Heart left ventricle (tissue), 16 donors: Measurements from ENCODE around the gene BGN. TPM values are rescaled to one million over a fixed set of nuclear protein-coding genes. Genes with fewer than 3 reads are reported as not detected.

ENCODE experiments used
- ATAC-seq, 4 donors: fragments of 200-7000 bp; cut with Tn5 transposase; one replicate each; pipeline ENCODE4 v1.9.1; 2020 to 2022; ENCODE audit warnings: moderate library complexity in 4 of 4, mild to moderate bottlenecking in 3 of 4, moderate number of reproducible peaks in 1 of 4
- DNase-seq, 5 donors: peaks; one replicate each; pipeline ENCODE4 v3.0.0-alpha.2; 2020
- H3K27ac ChIP-seq, 12 donors: fragments of 200-600 bp; sonication (generic) in 4 of 12; one replicate each; pipeline versions ENCODE4 v1.5.0 to v1.8.0; 2016 to 2022; ENCODE audit warnings: mild to moderate bottlenecking in 2 of 12
- H3K27me3 ChIP-seq, 9 donors: fragments of 200-600 bp; sonication (generic) in 2 of 9; one replicate each; pipeline versions ENCODE4 v1.5.1 to v1.8.0; 2016 to 2022; ENCODE audit warnings: mild to moderate bottlenecking in 3 of 9
- H3K36me3 ChIP-seq, 9 donors: fragments of 200-600 bp; sonication (generic) in 2 of 9; one replicate each; pipeline versions ENCODE4 v1.5.0 to v1.8.0; 2018 to 2022; ENCODE audit warnings: mild to moderate bottlenecking in 2 of 9
- H3K4me1 ChIP-seq, 12 donors: fragments of 200-600 bp; sonication (generic) in 4 of 12; one replicate each; pipeline versions ENCODE4 v1.5.0 to v1.8.0; 2016 to 2022; ENCODE audit warnings: mild to moderate bottlenecking in 3 of 12
- H3K4me3 ChIP-seq, 12 donors: fragments of 200-600 bp; sonication (generic) in 4 of 12; one replicate each; pipeline versions ENCODE4 v1.5.0 to v1.8.0; 2017 to 2022; ENCODE audit warnings: mild to moderate bottlenecking in 9 of 12, moderate library complexity in 4 of 12
- H3K9me3 ChIP-seq, 12 donors: fragments of 200-600 bp; sonication (generic) in 4 of 12; one replicate each; pipeline versions ENCODE4 v1.5.0 to v1.8.0; 2016 to 2022; ENCODE audit warnings: mild to moderate bottlenecking in 1 of 12
- POLR2A ChIP-seq, 2 donors: fragments of 450-650 bp; IDR thresholded peaks; one replicate each; pipeline ENCODE4 v1.6.1; 2017; ENCODE audit warnings: antibody characterized with exemption in 2 of 2, mild to moderate bottlenecking in 2 of 2, moderate library complexity in 2 of 2
- WGBS, 4 donors: extraction: QIAGEN DNeasy Blood & Tissue Kit in 2 of 4; methylation state at CpG; one replicate each; pipeline versions ENCODE4 v1.1.5 to v1.1.7; 2013 to 2018; 5-methylcytosine and 5-hydroxymethylcytosine counted together
- intact Hi-C, 10 donors: fragments of 100-400 bp; cut with DNase I; formaldehyde crosslinking; loops; one replicate each; pipeline versions ENCODE4 v1.11.1 to v1.14.2; 2022
- polyA plus RNA-seq, 2 donors: library from polyadenylated mRNA; stranded (reverse); fragments of 200-250 nt; gene quantifications; one replicate each; pipeline ENCODE4 v1.2.3, GENCODE V29; 2013
- total RNA-seq, 9 donors: library from RNA; depleted of rRNA in 2 of 9; stranded (reverse); fragments of >200 nt in 2 of 9; fragmentation: NEBNext Ultra II Directional in 3 of 9; extraction: Animal tissue kit (Norgen Biotek cat#: 25700) in 3 of 9; gene quantifications; one replicate each; pipeline versions ENCODE4 v1.1.0 to v1.2.4, GENCODE V29; 2016 to 2023
- TF ChIP-seq, protein P1 (sequence below), 12 donors: fragments of 200-600 bp; sonication (generic) in 4 of 12; IDR thresholded peaks; one replicate each; pipeline versions ENCODE4 v1.5.0 to v1.8.0; 2018 to 2022; ENCODE audit warnings: antibody characterized with exemption in 12 of 12, mild to moderate bottlenecking in 5 of 12
- donor health status: ischemic (EF 13 %, LVEDD 7.1; RV severe dilation, severe dysfunction).
- donor health status: healthy with polysubstance abuse.
- donor health status: DM: no; HTN: yes; CAD: no.
- donor health status: DM: no; HTN: no; CAD: no.
- donor health status: ischemic (EF 25% LVEDD 6.9; RV normal size, moderate dysfunction).
- donor health status: ischemic (EF 25% LVEDD 5.7; RV mildly dilated, moderate dysfunction).
- donor health status: healthy.
- donor health status: DM: yes; HTN: yes; CAD: no.
- donor health status: ischemic (EF 35%, LVEDD 5.7; RV mildly dilated, moderate dysfunction).
- donor health status: nonischemic (EF 11% LVEDD 7.7; RV severe dilation, severe dysfunction).
- donor health status: DM: yes; HTN: yes; CAD: no.
- donor health status: PGD.
- donor health status: ischemic (EF 29% LVEDD 5.4; RV normal size, mild dysfunction).
- donor health status: nonischemic (EF 23%, LVEDD 6.1; RV moderate dilation, normal function).

BGN gene
- total and polyA plus RNA-seq, 11 donors = 55.7 to 264 (median 76.9) TPM

DNA sequence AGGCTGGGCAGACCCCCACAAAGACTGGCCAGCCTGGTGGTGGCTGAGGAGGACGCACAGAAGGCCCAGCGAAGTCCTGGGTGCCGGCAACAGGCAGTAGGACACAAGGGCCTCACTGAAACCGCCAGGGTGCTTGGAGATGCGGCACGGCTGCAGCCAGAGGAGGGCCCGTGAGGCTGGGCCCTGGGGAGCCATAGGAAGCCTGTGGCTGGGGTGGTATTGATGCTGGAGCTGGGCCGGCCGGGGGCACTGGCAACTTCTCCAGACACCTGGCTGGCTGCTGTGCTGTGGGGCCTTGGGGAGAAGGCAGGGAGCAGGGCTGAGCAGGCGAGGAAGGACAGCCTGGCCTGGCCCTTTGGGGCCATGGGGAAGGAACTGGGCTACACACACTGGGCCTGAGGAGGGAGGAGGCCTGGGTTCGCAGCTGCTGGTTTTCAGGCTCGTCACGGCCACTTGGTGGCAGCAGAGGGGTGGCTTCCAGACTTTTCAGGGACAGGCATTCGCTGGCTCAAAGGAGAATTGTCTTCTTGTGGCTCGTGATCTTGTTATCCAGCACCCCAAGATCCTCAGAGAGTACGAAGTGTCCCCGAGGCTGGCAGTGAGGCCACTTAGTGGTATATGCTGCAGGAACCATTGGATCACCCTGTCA, 59.9 kb downstream of the BGN start:
- Histone ChIP-seq H3K27ac (no peak overlapping the region), H3K36me3 (no peaks in the 10 kb centered on the region), H3K4me3 (no peak overlapping the region), H3K9me3 (no peaks in the 10 kb centered on the region), H3K4me1 (no peaks in the 10 kb centered on the region), H3K27me3 (peaks cover 0 to 14% (median 0%) of the 10 kb centered on the region in 9 donors)
- intact Hi-C loops = loop anchor here (2.0 to 5.0 kb wide), 5 partner anchors 93 to 114 kb away; partner anchors contain the start of gene DUSP9 (in 4 of the 10)
- 37 to 43% (median 38%) methylated on average over 11 to 17 of the region's 17 CpGs for whole genome bisulfite sequencing, 4 donors
- TF ChIP-seq POLR2A (IDR thresholded peaks at IDR 0.05) = no peak
- TF ChIP-seq, protein P1, sequence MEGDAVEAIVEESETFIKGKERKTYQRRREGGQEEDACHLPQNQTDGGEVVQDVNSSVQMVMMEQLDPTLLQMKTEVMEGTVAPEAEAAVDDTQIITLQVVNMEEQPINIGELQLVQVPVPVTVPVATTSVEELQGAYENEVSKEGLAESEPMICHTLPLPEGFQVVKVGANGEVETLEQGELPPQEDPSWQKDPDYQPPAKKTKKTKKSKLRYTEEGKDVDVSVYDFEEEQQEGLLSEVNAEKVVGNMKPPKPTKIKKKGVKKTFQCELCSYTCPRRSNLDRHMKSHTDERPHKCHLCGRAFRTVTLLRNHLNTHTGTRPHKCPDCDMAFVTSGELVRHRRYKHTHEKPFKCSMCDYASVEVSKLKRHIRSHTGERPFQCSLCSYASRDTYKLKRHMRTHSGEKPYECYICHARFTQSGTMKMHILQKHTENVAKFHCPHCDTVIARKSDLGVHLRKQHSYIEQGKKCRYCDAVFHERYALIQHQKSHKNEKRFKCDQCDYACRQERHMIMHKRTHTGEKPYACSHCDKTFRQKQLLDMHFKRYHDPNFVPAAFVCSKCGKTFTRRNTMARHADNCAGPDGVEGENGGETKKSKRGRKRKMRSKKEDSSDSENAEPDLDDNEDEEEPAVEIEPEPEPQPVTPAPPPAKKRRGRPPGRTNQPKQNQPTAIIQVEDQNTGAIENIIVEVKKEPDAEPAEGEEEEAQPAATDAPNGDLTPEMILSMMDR (IDR thresholded peaks at IDR 0.05) = peak; percentile 46 to 73 (median 62)
- DNase-seq (peak; percentile 44 to 81 (median 54)), ATAC-seq (peak; percentile 42 to 80 (median 66))

DNA sequence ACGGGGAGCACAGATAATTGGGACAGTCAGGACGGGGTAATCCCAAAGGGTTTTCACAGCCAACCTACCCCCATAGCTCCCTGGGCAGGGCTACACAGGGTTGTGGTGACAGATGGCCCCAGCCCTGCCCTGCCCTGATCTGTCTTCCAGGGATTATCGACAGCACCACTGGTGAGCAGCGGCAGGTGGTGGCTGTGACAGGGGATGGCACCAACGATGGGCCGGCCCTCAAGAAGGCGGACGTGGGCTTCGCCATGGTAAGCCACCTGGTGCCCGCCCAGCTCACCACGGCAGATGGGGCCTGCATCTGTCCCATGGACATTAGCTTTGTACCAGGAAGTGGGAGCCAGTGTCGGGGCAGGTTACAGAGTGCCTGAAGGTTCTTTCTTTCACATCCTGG, 62.0 kb downstream of the BGN start:
- no peak overlapping the region for H3K4me3 ChIP-seq
- peaks cover 0 to 22% (median 0%) of the 10 kb centered on the region in 9 donors for H3K27me3 ChIP-seq
- DNase-seq (no peak), ATAC-seq (no peak)
- TF ChIP-seq POLR2A (IDR thresholded peaks at IDR 0.05) = no peak
- TF ChIP-seq, protein P1 (IDR thresholded peaks at IDR 0.05) = no peak
- no peaks in the 10 kb centered on the region for H3K9me3 ChIP-seq
- 79 to 93% (median 87%) methylated on average over 4 to 12 of the region's 12 CpGs for WGBS, 4 donors
- intact Hi-C loops = loop anchor here in 6 of 10 donors (5.0 kb wide), 3 partner anchors 91 to 111 kb away; partner anchors contain the start of gene DUSP9 (in 2 of the 6)
- H3K4me1 ChIP-seq = no peaks in the 10 kb centered on the region
- no peaks in the 10 kb centered on the region for H3K36me3 ChIP-seq
- H3K27ac ChIP-seq = no peak overlapping the region

DNA sequence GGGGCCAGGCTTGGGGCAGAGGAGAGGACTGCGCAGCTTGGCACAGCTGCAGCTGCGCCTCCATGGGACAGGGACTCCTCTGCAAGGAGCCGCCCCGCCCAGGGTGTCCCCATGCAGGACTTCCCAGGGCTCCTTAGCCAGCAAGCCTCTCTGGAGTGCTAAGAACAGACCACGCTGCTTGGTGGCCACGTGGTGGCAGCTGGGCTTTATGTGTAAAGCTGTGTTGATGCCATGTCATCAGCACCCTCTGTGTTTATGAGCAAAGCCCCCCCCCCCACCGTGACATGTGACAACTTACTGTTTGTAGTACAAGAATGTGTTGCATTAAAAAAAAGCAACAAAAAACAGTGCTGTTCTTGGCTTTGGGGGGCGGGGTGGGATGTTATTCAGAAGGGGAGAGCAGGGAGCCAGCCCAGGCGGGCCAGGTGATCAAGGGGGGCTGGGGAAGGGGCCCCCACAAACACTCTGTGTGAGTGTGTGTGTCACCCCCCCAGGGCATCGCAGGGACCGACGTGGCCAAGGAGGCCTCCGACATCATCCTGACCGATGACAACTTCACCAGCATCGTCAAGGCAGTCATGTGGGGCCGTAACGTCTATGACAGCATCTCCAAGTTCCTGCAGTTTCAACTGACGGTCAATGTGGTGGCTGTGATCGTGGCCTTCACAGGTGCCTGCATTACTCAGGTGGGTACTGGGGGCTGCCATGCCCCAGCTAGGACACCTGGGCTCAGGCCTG, 63.0 kb downstream of the BGN start:
- DNase-seq (no peak), ATAC-seq (no peak)
- Histone ChIP-seq H3K36me3 (no peaks in the 10 kb centered on the region), H3K27me3 (peaks cover 0 to 24% (median 0%) of the 10 kb centered on the region in 9 donors), H3K9me3 (no peaks in the 10 kb centered on the region), H3K4me3 (no peak overlapping the region), H3K4me1 (no peaks in the 10 kb centered on the region), H3K27ac (no peak overlapping the region)
- TF ChIP-seq, protein P1 (IDR thresholded peaks at IDR 0.05) = no peak
- TF ChIP-seq POLR2A (IDR thresholded peaks at IDR 0.05) = no peak
- 79 to 88% (median 83%) methylated on average over 18 to 19 of the region's 19 CpGs for WGBS, 4 donors
- intact Hi-C loops = loop anchor here in 6 of 10 donors (5.0 kb wide), 3 partner anchors 90 to 110 kb away; partner anchors contain the start of gene DUSP9 (in 2 of the 6)

Other genes with a start within 250 kb of the BGN start
- not detected for gene PNMA6F, start 173.2 kb upstream of the BGN start, total RNA-seq
- gene PNMA6F, start 173.2 kb upstream of the BGN start, polyA plus RNA-seq = not detected
- gene ZNF275, start 160.8 kb upstream of the BGN start, total RNA-seq = 1 to 10 TPM; 6.0 to 8.6 (median 7.9) TPM
- 1 to 10 TPM; 2.1 to 6.3 TPM for gene ZNF275, start 160.8 kb upstream of the BGN start, polyA plus RNA-seq
- not detected for gene PNMA6E, start 93.6 kb upstream of the BGN start, total RNA-seq
- not detected for gene PNMA6E, start 93.6 kb upstream of the BGN start, polyA plus RNA-seq
- 1 to 10 TPM in 2 of 9 donors, under 1 TPM in 7; 0.22 to 1.5 (median 0.64) TPM for gene ZFP92, start 83.5 kb upstream of the BGN start, total RNA-seq
- gene ZFP92, start 83.5 kb upstream of the BGN start, polyA plus RNA-seq = under 1 TPM; 0.23 to 0.47 TPM
- gene TREX2, start 48.9 kb upstream of the BGN start, total RNA-seq = under 1 TPM in 6 of 9 donors, not detected in 3; 0.22 to 0.48 (median 0.29) TPM
- gene TREX2, start 48.9 kb upstream of the BGN start, polyA plus RNA-seq = under 1 TPM; 0.23 to 0.32 TPM
- gene HAUS7, start 24.4 kb upstream of the BGN start, total RNA-seq = 10 to 100 TPM; 15.3 to 28.2 (median 19.5) TPM
- 10 to 100 TPM; 23.9 to 25.8 TPM for gene HAUS7, start 24.4 kb upstream of the BGN start, polyA plus RNA-seq
- gene ATP2B3, start 22.7 kb downstream of the BGN start, total RNA-seq = under 1 TPM in 1 of 9 donors, not detected in 8; 0.12 TPM
- gene ATP2B3, start 22.7 kb downstream of the BGN start, polyA plus RNA-seq = not detected
- 10 to 100 TPM; 16.2 to 87.3 (median 36.9) TPM for gene CCNQ, start 104.2 kb downstream of the BGN start, total RNA-seq
- gene CCNQ, start 104.2 kb downstream of the BGN start, polyA plus RNA-seq = 100 to 1,000 TPM in 1 of 2 donors, 10 to 100 TPM in 1; 85.0 to 126 TPM
- under 1 TPM in 1 of 9 donors, not detected in 8; 0.25 TPM for gene DUSP9, start 152.2 kb downstream of the BGN start, total RNA-seq
- under 1 TPM in 1 of 2 donors, not detected in 1; 0.04 TPM for gene DUSP9, start 152.2 kb downstream of the BGN start, polyA plus RNA-seq
- 1 to 10 TPM; 3.1 to 7.3 (median 6.6) TPM for gene PNCK, start 178.8 kb downstream of the BGN start, total RNA-seq
- gene PNCK, start 178.8 kb downstream of the BGN start, polyA plus RNA-seq = 1 to 10 TPM; 1.4 to 3.2 TPM
- 100 to 1,000 TPM; 113 to 203 (median 179) TPM for gene SLC6A8, start 192.9 kb downstream of the BGN start, total RNA-seq
- 100 to 1,000 TPM; 138 to 241 TPM for gene SLC6A8, start 192.9 kb downstream of the BGN start, polyA plus RNA-seq
- gene BCAP31, start 229.4 kb downstream of the BGN start, total RNA-seq = 100 to 1,000 TPM in 5 of 9 donors, 10 to 100 TPM in 4; 59.9 to 162 (median 102) TPM
- gene BCAP31, start 229.4 kb downstream of the BGN start, polyA plus RNA-seq = 100 to 1,000 TPM in 1 of 2 donors, 10 to 100 TPM in 1; 87.7 to 158 TPM
- gene ABCD1, start 229.9 kb downstream of the BGN start, total RNA-seq = 10 to 100 TPM; 13.5 to 25.6 (median 17.6) TPM
- gene ABCD1, start 229.9 kb downstream of the BGN start, polyA plus RNA-seq = 10 to 100 TPM; 12.9 to 13.5 TPM